GM19351 (cell line): Measurements from ENCODE around the gene GALNS.

Experiments
- ATAC-seq: cut with Tn5 transposase; IDR thresholded peaks from one replicate; pipeline ENCODE4 v1.9.1; 2021; ENCODE audit warnings: mild to moderate bottlenecking, moderate library complexity; ENCODE audit not compliant: unreplicated experiment

The GALNS gene

DNA sequence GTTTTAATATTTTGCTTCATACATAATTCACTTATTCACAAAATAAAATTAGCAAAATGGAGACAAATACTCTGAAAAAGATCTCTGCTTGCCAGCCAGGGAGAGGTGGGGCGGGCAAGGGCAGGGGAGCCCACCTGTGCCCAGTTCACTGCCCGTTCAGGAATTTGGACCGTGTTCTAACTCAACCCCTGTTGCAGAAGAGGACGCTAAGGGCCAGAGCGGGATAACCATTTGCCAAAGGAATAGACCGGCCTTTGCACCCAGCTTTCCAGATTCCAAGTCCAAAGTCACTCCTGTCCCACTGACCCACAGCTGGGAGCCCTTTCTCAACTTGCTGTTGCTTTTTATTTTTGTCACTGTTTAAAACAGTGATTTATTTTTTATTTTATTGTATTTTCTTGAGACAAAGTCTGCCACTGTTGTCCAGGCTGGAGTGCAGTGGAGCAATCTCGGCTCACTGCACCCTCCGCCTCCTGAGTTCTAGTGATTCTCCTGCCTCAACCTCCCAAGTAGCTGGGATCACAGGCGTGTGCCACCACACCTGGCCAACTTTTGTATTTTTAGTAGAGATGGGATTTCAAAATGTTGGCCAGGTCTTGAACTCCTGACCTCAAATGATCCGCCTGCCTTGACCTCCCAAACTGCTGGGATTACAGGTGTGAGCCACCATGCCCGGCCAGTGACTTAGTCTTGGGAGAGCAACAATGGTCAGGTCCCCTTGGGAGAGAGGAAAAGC lies 69.0 kb downstream of the GALNS start:
- no peak for ATAC-seq

DNA sequence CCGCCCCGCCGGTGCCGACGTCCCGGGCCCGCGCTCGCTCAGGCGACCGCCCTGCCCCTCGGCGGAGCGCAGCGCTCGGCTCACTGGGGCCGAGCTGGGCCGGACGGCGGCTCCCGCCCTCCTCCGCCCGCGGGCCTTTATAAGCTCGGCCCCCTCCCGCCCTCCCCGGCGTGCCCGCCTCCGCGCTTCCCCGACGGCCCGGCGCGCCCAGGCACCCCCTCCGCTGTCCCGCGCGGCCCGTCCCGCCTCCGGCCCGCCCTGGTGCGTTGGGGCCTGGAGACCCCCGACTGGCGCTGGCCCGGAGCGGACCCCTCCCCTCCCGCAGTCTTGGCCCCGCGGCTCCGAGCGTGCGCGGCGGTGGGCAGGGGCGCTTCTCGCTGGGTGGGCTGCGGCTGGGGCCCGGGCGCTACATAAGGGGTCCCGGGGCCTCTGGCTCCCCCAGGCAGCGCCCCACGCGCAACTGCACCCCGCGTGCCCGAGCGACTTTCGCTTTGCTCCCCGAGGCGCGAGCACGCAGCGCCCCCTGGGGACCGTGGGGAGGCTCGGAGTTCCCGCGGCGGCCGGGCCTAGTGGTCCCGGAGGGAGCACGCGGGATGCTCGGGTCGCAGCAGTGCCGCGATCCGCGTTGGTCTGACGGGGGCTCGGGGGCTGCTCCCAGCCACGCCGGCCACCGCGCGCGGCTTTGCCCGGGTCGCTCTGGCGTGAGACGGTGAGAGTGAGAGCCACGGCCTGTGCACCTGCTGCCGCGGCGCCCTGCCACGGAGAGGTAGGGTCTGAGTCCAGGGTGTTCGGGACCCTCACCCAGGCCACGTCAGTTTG lies 71.4 kb downstream of the GALNS start, which contains the start of gene PIEZO1:
PIEZO1 (minus strand) TSS at position 115 of the 819 bp plus-strand sequence. CDS start 256 bp downstream, outside the sequence.
- ATAC-seq, result no peak

DNA sequence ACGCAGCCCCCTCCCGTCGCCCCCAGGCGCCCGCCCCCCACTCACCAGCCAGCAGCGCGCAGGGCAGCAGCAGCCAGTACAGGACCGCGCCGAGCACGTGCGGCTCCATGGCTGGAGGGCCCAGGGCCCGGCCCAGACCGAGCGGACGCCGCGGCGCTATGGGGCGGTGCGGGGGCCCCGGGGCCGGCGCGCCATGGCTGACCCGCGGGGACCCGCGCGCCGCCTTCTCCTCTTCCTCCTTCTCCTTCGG lies 72.0 kb downstream of the GALNS start:
- ATAC-seq, result no peak

DNA sequence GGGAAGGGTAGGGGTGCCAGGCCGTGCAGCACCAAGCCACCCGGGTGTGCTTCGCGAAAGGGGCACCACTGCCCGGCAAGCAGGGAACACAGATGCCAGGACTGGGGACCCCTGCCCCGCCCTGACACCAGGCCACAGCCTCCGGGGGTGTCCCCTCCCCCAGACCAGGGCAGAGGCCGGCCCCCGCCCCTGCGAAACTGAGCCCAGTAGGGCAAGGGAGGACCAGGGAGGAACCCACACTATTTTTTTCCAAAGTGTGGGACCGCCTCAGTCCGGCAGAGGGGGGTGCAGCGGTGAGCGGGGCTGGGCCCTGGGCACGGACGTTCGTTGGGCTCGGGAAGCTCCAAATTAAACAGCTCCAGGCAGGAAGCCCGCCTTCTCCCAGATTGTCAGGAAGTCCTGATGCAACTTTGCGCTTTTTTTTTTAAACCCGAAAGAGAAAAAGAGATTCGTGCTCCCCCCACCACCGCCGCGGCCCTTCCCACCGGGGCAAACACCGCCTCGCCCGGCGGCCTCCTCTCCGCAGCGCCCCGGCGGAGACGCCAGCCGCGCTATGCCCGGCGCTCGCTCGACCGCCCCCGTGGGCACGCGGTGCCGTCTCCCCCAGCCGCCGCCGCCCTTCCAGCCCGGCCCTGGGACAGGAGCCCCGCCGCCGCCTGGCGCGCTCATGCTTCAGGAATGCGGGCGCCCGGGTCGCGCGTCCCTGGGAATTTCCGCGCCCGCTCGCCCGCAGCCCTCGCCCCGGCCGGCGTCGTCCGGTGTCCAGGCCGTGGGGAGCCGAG lies 72.5 kb downstream of the GALNS start:
- no peak for ATAC-seq

DNA sequence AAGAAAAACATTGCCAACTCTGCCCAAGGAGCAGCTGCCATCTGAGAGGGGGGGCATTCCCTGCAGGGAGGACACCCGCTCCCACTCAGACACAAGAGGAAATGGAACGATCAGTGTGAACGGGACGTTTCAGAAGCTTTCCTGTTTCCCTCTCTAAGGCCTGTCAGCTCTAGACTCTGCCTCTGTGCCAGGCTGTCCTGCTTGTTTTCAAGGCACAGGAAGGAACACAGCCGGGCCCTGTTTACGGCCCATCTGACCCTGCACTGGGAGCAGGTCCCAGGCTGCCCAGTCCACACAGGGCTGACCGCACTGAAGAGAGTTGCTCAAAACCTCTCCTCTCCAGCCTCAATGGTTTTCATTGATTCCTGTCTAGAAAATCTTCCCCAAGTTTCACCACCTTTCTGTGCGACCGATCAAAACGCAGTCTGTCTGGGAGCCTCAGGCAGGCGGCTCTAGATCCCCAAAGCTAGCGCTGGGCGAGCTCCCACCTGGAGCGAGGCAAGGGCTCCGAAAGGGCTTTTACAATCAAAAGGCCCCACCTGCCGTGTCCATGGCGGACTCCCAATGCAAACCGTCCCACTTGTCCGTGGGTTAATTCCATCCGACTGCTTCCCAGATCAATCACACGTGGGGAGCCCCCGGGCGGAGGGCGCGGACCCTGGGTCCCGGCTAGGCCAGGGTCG lies 73.2 kb downstream of the GALNS start:
- ATAC-seq, result no peak

DNA sequence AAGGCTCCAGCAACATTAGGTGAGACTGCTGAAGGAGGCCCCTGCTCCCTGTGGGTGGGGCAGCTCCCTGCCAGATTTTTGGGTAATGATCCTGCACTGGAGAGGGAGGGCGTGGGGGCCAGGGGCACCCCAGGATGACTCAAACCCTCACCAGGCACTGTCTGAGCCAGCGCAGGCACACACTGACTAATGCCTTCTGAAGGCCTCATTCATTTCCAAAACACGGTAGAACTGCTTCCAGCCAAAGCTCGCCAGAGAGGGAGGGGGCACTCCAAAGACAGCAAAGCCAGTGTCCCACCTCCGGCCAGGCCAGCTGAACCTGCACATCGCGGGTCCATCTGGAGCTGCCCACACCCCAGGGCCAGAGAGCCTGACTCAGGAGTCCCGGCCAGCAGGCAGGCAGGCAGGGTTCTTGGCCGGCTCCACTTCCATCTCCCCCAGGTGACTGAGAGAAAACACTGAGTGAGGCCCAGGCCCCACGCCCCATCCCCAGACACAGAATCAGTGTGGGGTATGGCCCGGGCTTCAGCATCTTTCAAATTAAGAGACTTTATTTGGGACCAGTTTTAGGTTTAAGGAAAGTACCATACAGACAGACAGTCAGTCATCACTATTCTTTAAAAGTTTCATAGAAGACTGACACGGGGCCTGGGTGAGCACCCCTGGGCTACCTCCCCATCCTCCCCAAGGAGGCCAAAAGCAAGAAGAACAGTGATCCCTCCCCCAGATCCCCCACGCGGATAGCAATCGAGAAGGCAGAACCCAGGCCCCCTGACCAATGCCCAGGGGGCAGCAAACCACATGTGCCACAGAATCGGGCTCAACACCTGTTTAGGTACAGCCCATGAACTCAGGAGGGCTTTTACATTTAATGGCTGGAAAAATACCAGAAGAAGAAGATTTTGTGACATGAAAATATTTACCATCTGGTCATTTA lies 74.0 kb downstream of the GALNS start:
- no peak for ATAC-seq

DNA sequence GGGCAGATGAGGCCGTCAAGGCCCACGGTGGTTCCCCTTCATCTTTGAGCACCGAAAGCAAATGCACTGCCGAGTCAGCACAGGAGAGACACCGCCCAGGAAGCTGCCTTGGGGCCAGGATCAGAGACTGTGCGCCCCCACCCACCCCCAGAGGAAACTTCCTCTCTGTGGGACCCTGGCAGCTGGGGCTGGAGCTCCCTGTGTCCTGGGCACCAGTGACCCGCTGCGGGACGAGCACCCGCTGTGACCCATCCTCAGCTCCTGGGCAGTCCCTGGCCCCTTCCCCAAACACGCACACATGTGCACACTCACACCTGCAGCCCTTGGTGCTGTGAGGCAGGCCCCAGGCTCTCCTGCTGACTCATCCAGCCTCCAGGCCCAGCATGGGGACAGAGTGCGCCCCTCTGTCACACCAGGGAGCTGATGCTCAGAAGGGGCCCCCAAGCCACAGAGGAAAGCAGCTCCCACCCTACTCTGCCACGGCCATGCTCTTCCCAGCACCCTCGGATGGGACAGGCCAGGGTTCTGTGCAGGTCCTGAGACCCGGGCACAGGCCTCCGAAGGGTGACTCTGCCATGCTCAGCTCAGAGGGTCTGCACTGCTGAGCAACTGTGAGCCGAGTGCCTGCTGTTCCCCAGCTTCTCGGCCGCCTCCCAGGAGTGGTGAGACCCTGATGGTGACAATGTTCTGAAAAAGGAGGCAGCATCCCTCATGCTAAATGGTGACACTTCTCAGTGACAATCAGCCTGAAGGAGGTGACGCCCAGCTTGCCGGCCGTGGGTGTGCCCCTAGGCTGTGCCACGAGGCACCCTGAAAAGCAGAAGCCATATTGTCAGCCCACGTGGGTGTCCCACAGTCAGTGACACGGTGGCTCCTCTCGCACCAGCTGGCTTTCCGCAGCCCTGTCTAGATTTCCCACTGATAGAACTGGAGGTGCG lies 75.3 kb downstream of the GALNS start:
- ATAC-seq, result peak; percentile 36

DNA sequence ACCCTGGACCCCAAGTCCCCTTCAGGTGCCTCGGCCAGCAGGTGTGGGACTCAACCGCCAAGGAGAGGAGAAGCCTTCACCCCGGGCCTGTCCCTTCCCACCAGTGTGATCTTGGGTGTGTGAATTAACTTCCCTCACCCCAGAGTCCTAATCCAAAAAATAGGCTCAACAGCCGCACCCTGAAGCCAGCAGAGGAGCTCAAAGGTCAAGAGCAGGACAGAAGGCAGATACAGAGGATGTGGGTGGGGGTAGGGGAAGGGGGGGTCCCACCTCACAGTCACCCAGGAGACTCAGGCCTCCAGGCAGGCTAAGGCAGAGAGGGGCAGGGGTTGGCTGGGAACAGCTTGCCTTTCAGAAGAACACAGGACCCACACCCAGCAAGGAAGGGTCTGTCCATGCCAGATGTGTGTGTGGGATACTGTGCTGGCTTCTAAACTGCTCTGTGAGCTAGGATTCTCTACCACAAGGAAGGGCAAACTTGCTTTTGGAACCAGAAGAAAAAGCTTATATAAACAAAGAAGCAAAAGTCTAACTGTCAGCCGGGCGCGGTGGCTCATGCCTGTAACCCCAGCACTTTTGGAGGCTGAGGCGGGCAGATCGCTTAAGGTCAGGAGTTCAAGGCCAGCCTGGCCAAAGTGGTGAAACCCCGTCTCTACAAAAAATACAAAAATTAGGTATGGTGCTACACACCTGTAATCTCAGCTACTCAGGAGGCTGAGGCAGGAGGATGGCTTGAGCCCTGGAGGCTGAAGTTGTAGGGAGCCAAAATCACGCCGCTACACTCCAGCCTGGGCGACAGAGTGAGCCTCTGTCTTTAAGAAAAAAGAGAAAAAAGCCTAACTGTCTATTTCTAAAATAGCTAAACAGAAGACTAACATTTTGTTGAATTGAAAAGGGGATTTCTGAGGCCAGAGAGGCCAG lies 76.3 kb downstream of the GALNS start:
- ATAC-seq, result no peak

DNA sequence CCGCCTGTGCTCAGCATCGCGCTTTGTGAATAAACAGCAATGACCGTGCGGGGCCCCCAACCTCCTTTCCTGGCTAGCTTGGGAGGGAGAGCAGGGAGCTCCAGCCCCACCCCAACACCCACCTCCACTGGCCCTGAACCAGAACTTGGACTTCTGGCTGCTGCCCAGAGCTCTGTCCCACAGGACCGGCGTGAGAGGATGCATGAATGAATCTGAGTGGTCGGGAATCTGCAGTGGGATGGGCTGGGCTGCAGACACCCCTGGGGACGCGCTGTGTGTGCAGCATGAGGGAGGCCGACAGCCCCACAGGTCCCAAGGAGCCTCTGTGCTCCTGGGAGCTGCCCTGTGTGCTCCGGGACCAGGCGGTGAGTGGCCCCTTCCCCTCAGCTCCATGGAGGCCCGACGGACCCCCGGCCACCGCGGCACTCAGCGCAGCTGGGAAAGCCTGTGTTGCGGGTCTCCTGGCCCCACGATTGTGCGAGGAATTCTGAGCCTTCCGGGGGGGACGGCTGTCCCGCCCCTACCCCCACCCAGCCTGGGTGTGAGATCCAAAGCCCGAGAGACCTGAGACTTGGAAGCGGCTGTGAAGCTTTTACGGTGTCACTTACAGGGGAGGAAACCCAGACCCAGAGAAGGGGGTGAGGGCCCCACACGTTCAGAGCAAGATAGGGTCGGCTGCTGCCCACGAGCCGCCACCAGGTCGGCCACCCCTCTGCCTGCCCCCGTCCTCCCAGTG lies 77.2 kb downstream of the GALNS start:
- no peak for ATAC-seq

DNA sequence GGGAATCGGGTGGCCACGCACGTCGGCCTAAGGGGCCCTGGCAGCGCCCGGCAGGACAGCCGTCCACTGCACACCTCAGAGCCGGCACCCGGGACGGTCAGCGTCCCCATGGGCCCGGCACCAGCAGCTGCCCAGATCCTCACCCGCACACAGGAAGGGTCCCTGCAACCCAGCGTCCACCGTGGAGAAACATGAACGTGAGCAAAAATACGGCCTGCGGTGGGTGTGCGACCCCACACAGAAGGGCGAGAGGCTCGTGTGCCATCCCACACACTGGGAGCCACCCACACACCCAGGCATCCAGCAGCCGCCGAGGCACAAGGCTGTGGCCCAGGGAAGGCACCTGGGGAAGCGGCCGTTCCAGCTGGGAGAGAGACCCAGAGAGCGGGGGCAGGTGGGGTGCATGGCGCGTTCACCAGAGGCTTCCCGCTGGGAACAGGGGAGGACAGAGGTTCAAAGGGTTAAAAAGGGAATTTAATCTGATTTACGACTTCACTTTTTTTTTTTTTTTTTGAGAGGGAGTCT lies 78.1 kb downstream of the GALNS start:
- no peak for ATAC-seq

DNA sequence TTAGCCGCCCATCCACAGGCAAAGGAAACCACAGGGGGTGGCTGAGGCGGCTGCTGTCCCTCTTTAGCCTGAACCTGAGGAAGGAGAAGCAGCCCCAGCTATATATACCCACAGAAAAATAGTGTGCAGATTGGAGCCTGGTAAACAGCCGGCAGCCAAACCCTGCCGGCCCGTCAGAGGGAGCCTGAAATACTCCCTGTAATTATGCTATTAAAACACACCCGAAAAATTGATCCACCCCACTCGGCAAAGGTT lies 78.5 kb downstream of the GALNS start:
- no peak for ATAC-seq

DNA sequence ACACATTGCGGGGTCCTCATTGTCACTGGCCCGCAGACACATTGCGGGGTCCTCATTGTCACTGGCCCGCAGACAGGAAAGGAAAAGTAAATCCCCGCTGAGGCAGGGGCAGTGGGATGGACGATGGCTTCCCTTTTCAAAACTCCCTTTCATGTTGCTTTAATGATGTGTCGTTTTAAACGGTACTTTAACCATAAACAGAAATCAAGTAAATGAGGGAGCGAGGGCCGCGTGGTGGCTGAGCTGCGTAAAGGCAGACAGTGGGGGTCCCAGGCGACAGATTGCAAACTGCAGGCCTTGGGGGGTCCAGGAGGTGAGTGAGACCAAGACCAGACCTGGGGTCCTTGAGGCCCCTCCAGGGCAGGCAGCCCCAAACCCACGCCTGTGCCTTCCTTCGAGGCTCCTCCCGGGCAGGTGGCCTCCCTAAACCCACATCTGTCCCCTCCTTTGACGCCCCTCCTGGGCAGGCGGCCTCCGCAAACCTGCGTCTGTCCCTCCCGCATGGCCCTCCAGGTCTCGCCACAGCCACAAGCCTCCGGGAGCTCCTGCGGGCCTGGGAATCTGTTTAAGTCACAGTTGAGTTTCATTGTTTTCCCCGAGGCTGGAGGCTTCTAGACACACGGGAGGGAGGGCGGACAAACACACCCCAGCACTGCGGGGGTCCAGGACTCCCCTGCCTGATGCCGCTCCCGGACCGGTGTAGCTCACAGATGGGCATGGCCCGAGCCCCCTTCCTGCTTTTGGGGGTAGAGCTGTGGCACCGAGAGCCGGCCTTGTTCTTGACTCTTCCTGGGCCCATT lies 79.1 kb downstream of the GALNS start:
- no peak for ATAC-seq

DNA sequence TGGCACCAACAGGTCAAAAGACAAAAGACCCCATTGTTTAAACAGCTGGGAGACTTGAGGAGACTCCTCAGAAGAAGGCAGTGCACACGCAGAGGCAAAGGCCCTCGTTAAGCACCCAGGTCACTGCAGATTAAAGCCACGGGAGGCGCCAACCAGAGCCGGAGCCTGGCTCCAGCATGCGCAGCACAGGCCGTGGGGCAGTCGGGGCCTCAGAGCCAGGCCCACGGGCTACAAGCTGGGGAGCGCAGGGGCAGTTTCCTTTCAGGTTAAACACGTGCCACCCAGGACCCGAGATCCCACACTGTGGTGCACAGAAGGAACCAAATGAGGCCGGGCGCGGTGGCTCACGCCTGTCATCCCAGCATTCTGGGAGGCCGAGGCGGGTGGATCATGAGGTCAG lies 80.9 kb downstream of the GALNS start:
- no peak for ATAC-seq

DNA sequence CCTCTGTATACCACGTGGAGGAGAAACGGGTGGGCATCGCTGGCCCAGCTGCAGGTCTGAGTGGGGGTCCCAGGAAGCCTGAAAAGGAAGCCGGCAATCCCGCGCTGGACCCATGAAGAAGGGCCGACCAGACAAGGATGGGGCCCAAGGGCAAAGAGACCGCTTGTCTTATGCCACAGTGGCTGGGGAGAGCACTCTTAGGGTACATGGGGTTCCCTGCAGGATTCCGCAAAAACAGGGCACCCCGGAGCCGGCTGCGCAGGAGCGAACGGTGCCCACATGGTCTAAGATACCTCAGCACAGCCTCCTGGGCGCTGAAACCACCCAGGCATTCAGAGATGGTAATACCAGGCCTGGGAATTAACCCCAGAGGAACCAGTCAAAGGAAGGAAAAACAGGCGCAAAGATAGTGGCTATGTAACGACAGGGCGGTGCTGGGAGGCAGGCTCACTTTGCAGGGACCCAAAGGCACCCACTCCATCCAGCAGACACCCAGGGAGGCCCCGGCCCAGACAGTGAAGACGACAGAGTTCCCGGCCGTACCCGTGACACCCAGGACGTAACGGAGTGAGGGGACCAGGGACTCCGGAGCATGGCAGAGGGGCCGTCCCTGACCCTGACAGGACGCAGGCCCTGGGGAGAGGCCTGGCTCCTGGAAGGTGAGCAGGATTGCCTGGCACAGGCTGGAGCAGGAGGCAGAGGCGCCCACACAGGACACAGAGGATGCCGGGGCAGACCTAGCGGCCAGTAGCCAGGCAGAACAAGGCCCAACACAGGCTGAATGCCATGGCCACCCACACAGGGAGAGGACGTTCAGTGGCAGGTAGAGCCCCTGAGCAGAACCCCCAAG lies 82.0 kb downstream of the GALNS start:
- ATAC-seq, result no peak

DNA sequence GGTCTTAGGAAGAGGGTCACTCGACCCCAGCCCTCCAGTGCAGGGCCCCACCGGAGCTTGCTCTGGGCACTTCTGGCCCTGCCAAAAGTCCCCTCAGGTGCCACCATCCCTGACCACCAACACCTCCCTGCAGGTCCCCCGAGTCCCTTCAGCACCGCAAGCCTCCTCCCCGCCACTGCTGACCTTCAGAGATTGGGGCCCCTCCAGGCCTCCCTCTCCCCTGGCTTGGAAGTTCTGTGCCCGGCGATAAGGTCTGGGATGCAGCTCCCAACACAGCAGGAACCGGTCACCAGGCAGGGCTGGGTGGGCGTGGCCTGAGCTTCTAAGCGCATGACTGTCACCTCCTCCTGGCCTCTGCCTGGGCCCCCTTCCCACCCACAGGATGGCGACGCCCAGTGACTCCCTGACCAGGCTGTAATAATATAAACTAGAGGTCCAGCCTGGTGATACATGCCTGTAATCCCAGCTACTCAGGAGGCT lies 82.9 kb downstream of the GALNS start:
- ATAC-seq, result no peak
